Astrocyte (in vitro differentiated cells and primary cell): Measurements from ENCODE around the gene KLK12.

Experiments
- CTCF ChIP-seq: IDR thresholded peaks from 2 replicates; pipeline ENCODE4 v1.5.1; 2011; ENCODE audit warnings: low read depth, mild to moderate bottlenecking, inconsistent platforms, low read length, moderate library complexity; ENCODE audit not compliant: insufficient read depth
- EZH2 ChIP-seq: IDR thresholded peaks from 2 replicates; pipeline ENCODE4 v1.6.1; 2012; ENCODE audit warnings: mild to moderate bottlenecking, low read length, inconsistent platforms; ENCODE audit not compliant: insufficient read depth

GRCh38 chr19:51075998-51076397 is 41.2 kb upstream of the KLK12 start:
- TF ChIP-seq CTCF (no peak), EZH2 (no peak)
